GM21360 (cell line): ENCODE measurements around the gene FBXO34.
"Not testable (repeated sequence)": the region's sequence is repeated elsewhere in the genome, so short reads cannot be mapped to it uniquely, and the experiment has no call there.

ENCODE experiments used
- ATAC-seq: cut with Tn5 transposase; IDR thresholded peaks from one replicate; pipeline ENCODE4 v1.9.1; 2021; ENCODE audit warnings: mild to moderate bottlenecking, moderate library complexity; ENCODE audit not compliant: unreplicated experiment

FBXO34 gene

DNA sequence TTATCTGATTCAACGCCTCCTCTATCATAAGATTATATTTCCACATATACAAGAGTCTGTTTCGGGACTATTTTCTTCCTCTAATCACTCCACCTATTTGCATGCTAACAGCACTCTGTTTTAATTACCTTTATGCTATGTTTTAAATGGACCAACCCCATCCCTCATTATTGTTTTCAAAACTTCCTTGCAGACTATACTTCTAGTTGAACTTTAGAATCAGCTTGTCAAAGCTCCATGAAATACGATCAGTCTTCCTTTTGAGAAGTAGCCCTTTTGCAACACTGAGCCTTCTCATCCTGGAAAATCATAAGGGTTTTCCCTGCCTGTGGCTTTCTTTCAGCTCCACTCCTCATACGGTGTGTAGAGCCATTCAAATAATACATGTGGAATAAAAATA, 103.5 kb downstream of the FBXO34 start:
- no peak for ATAC-seq

GRCh38 chr14:55377236-55377635, 106.0 kb downstream of the FBXO34 start:
- no peak for ATAC-seq

GRCh38 chr14:55381040-55381439, 109.8 kb downstream of the FBXO34 start:
- no peak for ATAC-seq

DNA sequence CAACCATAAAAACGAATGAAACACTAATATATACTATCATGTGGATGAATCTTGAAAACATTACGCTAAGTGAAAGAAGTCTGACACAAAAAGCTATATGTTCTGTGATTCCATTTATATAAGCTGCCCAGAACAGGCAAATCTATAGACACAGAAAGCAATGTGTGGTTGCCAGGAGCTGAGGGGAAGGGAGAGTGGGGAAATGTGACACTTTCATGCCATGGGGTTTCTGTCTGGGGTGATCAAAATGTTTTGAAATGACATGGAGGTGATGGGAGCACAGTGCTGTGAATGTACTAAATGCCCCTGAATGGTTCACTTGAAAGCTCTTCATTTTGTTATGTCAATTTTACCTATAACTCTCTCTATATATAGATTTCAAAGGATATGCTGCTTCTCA, 110.3 kb downstream of the FBXO34 start:
- no peak for ATAC-seq

- no peak for ATAC-seq
These were observed 111.3 kb downstream of the FBXO34 start for GRCh38 chr14:55382483-55382882.

DNA sequence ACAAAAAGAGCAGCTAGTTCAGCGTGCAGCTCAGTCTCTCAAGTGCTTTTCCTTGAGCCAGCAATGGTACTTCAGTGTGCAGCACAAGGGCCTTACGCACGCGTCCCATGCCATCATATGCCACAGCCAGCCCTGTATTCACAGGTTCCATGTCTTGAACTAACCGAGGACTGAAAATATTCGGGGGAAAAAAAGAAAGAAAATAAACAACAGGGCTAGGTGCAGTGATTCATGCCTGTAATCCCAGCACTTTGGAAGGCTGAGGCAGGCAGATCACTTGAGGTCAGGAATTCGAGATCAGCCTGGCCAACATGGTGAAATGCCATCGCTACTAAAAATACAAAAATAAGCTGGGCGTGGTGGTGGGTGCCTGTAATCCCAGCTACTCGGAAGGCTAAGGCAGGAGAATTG, 111.8 kb downstream of the FBXO34 start:
- ATAC-seq = not testable (repeated sequence)

DNA sequence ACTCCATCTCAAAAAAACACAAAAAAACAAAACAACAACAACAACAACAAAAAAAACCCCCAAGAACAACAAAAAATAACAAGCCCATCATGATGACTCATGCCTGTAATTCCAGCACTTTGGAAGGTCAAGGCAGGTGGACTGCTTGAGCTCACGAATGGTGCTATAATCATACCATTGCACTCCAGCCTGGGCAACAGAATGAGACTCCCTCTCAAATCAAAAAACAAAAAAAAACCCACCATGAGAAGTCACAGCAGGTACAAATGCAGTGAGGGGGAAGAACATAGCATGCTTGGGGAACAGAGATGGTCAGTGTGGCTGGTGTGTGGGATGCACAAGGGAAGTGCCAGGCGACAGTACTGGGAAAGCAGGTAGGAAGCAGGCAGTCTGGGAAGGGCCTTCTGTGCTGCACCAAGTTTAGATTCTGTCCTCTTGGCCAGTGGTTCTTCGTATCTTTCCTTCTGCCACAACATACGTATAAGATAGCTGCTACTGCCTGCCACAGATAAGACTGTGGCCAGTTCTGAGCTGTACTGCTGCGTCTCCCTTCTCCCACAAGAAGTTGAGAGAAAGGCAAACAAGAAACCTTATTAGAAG, 112.4 kb downstream of the FBXO34 start:
- no peak for ATAC-seq

- no peak for ATAC-seq
These were observed 113.3 kb downstream of the FBXO34 start for GRCh38 chr14:55384536-55384935.

- ATAC-seq = no peak
These were observed 115.0 kb downstream of the FBXO34 start for GRCh38 chr14:55386037-55386808.

DNA sequence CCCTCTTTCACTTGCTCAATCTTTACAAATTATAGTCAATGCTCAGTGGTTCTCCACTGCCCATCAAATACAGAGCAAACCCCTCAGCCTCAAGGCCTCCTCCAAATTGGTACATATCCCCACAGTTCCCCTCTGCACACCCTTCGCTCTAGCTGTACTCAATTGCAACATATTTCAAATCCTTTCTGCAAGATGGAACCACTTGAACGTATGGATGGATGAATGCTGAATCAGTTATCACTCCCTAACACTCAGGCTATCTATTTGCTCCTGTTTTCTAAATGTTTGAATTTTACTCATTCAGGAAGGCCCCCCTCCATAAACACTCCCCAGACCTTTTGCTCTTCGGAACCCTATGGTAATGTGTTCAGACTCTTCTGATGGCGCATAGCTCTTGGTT, 115.9 kb downstream of the FBXO34 start:
- ATAC-seq = no peak

DNA sequence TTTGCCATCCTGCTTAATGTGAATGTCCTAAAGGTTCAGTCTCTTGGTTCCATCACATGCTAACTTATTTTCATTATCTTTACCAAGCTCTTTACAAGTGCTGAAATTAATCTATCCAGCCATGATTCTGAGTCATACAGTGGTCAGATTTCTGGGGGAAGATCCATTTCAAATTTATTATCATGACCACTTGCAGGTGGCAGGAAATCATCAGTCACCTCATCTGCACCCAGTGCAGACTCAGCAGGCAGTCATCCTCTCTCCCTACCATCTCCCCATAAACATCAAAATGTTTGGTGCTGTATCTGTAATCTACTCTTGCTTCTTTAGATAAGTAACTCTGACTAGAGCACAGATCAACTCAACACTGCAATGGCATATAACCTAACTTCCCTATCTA, 116.9 kb downstream of the FBXO34 start:
- ATAC-seq = no peak

GRCh38 chr14:55389330-55389729, 118.1 kb downstream of the FBXO34 start:
- ATAC-seq = no peak

DNA sequence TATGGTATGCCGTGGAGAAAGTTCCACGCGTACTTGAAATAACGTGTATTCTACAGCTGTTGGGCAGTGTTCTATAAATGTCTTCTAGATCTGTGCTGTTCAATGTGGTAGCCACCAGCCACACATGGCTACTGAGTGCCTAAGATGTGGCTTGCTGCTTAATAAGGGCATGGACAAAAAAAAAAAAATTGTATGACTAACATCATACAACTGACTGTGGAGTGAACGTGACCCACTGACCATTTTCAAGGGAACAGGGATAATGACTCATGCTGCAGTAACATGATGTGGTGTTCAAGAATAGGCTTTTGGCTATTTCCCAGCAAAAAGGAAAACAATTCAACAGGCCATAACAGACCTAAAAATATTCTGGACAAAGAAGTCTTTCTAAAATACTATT, 127.5 kb downstream of the FBXO34 start:
- ATAC-seq = no peak

DNA sequence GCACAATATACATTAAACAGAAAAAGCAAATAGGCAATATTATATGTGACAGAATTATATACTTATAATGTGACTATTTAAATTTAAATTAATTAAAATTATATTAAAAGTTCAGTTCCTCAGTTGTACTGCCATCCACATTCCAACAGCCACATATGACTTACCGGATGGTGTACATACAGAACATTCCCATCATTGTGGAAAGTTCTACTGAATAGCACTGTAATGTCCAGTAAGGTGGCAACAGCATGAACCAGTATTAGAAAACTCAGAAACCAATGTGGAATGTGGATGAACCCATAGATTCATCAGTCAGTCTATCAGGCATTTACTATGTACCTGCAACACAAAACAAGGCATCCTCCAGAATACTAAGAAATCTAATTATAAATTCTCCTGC, 128.0 kb downstream of the FBXO34 start:
- ATAC-seq = no peak

DNA sequence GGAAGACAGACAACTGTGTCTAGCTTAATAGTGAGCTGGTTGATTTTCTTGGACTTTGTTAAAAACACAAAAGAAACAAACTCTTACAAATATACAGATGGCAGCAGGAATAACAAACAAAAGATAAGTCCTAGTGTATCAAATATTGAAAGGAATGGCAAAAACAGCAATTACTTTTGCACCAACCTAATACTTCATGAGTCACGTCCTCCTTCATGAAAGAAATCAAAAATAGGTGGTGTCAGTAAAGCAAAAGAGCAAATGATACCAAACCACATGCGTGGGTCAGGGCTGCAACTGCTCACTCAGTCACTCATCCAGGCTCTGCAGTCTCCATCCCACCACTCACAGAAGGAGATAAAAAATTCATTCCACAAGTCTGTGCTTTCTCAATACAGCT, 128.6 kb downstream of the FBXO34 start:
- ATAC-seq = no peak

- ATAC-seq = no peak
These were observed 130.5 kb downstream of the FBXO34 start for GRCh38 chr14:55401751-55402150.
